ENCODE data around the gene CHRNG.
"Not testable (repeated sequence)": the region's sequence is repeated elsewhere in the genome, so short reads cannot be mapped to it uniquely, and the experiment has no call there.

Gene CHRNG

DNA sequence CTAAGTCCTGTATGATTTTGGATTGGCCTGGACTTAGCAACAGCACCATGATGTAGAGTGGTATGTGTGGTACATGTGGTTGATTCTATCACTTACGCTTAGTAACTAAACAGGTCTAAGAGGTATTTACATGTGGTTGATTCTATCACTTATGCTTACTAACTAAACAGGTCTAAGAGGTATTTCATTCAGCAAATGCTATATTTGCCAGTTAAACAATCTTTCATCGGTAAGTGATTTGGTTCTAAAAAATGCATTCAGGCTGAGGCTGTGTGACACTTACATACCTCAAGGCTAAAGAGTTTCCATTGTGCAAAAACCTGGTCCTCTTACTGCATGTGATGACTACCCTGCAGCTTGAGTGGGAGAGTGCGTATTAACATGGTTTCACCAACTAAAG, 24.1 kb downstream of the CHRNG start:
- H3K9me3 ChIP-seq (ENCODE audit: insufficient read depth, low read length, severe bottlenecking) = no peaks in the 10 kb centered on the region
- H3K79me2 ChIP-seq (ENCODE audit: insufficient read depth, low read length) = no peaks in the 10 kb centered on the region
- H4K20me1 ChIP-seq (ENCODE audit: insufficient read depth, low read length) = no peaks in the 10 kb centered on the region
- no peak for DNase-seq
- no peaks in the 10 kb centered on the region for H3K27me3 ChIP-seq (ENCODE audit: insufficient read depth, low read length, poor library complexity)
- H3K9ac ChIP-seq (ENCODE audit: low read depth, low read length) = no peak overlapping the region
- no peak overlapping the region for H3K27ac ChIP-seq (ENCODE audit: low read length)
- no peak overlapping the region for H2AFZ ChIP-seq (ENCODE audit: low read depth, low read length)
- no peak overlapping the region for H3K4me2 ChIP-seq (ENCODE audit: insufficient read depth, low read length)
- no peak for ATAC-seq (ENCODE audit: insufficient read depth, low read depth)
- no peaks in the 10 kb centered on the region for H3K4me1 ChIP-seq (ENCODE audit: insufficient read depth, low read length)
- H3K36me3 ChIP-seq (ENCODE audit: insufficient read depth, low read length) = peaks cover 82% of the 10 kb centered on the region
- no peak for TF ChIP-seq EZH2 (IDR thresholded peaks at IDR 0.05; ENCODE audit: borderline replicate concordance, low read depth, low read length, severe bottlenecking)
- TF ChIP-seq, protein P1, sequence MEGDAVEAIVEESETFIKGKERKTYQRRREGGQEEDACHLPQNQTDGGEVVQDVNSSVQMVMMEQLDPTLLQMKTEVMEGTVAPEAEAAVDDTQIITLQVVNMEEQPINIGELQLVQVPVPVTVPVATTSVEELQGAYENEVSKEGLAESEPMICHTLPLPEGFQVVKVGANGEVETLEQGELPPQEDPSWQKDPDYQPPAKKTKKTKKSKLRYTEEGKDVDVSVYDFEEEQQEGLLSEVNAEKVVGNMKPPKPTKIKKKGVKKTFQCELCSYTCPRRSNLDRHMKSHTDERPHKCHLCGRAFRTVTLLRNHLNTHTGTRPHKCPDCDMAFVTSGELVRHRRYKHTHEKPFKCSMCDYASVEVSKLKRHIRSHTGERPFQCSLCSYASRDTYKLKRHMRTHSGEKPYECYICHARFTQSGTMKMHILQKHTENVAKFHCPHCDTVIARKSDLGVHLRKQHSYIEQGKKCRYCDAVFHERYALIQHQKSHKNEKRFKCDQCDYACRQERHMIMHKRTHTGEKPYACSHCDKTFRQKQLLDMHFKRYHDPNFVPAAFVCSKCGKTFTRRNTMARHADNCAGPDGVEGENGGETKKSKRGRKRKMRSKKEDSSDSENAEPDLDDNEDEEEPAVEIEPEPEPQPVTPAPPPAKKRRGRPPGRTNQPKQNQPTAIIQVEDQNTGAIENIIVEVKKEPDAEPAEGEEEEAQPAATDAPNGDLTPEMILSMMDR (IDR thresholded peaks at IDR 0.05; ENCODE audit: borderline replicate concordance, extremely low read depth, low read length, poor library complexity, severe bottlenecking) = no peak
- no peak overlapping the region for H3K4me3 ChIP-seq (ENCODE audit: low read depth in 1 of 2, low read length in 2 of 2)

DNA sequence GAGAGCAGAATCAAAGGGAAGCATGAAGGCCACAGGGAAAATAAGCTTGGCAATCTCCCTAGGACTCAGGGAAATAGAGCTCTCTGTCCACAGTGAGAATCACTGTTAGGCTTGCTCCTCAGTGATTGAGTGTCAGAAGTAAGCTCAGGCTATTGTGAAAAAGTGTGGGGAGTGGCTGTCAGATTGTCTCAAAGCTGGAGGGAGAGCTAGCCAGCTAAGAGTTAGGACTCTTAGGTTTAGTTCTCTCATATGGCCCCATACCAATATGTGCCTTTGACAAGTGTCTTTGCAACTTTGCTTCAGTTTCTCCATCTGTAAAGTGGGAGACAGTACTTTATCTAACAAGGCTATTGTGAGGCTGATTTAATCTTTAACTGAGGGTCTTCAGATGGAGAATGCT, 28.2 kb downstream of the CHRNG start:
- Histone ChIP-seq H4K20me1 (ENCODE audit: insufficient read depth, low read length) (no peaks in the 10 kb centered on the region), H3K4me3 (ENCODE audit: low read depth in 1 of 2, low read length in 2 of 2) (no peak overlapping the region), H3K36me3 (ENCODE audit: insufficient read depth, low read length) (peaks cover 83% of the 10 kb centered on the region), H3K79me2 (ENCODE audit: insufficient read depth, low read length) (no peaks in the 10 kb centered on the region), H3K4me2 (ENCODE audit: insufficient read depth, low read length) (no peak overlapping the region), H2AFZ (ENCODE audit: low read depth, low read length) (no peak overlapping the region), H3K9ac (ENCODE audit: low read depth, low read length) (no peak overlapping the region), H3K27ac (ENCODE audit: low read length) (no peak overlapping the region), H3K9me3 (ENCODE audit: insufficient read depth, low read length, severe bottlenecking) (no peaks in the 10 kb centered on the region), H3K4me1 (ENCODE audit: insufficient read depth, low read length) (no peaks in the 10 kb centered on the region), H3K27me3 (ENCODE audit: insufficient read depth, low read length, poor library complexity) (no peaks in the 10 kb centered on the region)
- ATAC-seq (ENCODE audit: insufficient read depth, low read depth) (no peak), DNase-seq (no peak)
- TF ChIP-seq, protein P1 (IDR thresholded peaks at IDR 0.05; ENCODE audit: borderline replicate concordance, extremely low read depth, low read length, poor library complexity, severe bottlenecking) = no peak
- no peak for TF ChIP-seq EZH2 (IDR thresholded peaks at IDR 0.05; ENCODE audit: borderline replicate concordance, low read depth, low read length, severe bottlenecking)

DNA sequence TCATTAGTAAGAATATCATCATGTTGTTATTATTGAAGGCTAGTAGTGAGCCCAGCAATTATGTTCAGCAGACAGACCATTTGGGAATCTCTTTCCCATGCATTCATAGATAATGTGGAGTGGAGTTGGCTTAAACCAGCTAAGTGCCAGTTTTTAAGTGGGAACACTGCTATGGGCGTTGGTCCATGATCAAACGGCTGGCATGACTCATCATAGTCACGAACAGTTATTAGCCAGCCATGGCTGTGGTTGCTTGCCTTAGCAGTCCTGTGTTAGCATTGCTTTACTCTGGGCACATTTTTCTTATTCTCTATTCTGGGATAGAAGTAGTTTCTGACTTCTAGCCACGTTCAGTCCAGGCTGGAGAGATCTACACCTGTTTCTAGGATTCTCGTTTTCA, 28.7 kb downstream of the CHRNG start:
- H3K4me1 ChIP-seq (ENCODE audit: insufficient read depth, low read length) = no peaks in the 10 kb centered on the region
- TF ChIP-seq, protein P1 (IDR thresholded peaks at IDR 0.05; ENCODE audit: borderline replicate concordance, extremely low read depth, low read length, poor library complexity, severe bottlenecking) = no peak
- TF ChIP-seq EZH2 (IDR thresholded peaks at IDR 0.05; ENCODE audit: borderline replicate concordance, low read depth, low read length, severe bottlenecking) = no peak
- no peaks in the 10 kb centered on the region for H3K9me3 ChIP-seq (ENCODE audit: insufficient read depth, low read length, severe bottlenecking)
- ATAC-seq (ENCODE audit: insufficient read depth, low read depth) (no peak), DNase-seq (no peak)
- H3K4me3 ChIP-seq (ENCODE audit: low read depth in 1 of 2, low read length in 2 of 2) = no peak overlapping the region
- no peak overlapping the region for H3K9ac ChIP-seq (ENCODE audit: low read depth, low read length)
- peaks cover 83% of the 10 kb centered on the region for H3K36me3 ChIP-seq (ENCODE audit: insufficient read depth, low read length)
- H3K79me2 ChIP-seq (ENCODE audit: insufficient read depth, low read length) = no peaks in the 10 kb centered on the region
- no peaks in the 10 kb centered on the region for H3K27me3 ChIP-seq (ENCODE audit: insufficient read depth, low read length, poor library complexity)
- no peak overlapping the region for H3K4me2 ChIP-seq (ENCODE audit: insufficient read depth, low read length)
- H4K20me1 ChIP-seq (ENCODE audit: insufficient read depth, low read length) = no peaks in the 10 kb centered on the region
- no peak overlapping the region for H2AFZ ChIP-seq (ENCODE audit: low read depth, low read length)
- no peak overlapping the region for H3K27ac ChIP-seq (ENCODE audit: low read length)

DNA sequence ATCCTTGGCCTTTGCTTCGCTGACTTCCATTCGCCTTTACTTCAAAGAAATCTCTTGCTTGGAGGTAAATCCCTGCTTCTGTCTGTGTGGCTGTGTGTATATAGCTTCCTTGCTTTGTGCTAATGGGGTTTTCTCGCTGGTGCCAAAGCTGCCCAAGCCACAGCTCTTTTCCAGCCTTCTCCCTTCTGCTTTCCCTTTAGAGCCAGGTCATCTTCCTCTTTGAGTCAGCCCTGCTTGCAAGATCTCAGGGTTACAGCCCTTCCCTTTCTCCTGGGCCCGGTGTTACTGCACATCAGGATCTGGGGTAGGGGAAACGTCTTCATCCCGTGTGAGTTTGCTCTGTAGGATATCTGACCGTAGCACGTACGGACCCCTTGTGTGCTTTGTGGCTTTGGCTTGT, 30.0 kb downstream of the CHRNG start:
- no peaks in the 10 kb centered on the region for H3K4me1 ChIP-seq (ENCODE audit: insufficient read depth, low read length)
- no peak for TF ChIP-seq EZH2 (IDR thresholded peaks at IDR 0.05; ENCODE audit: borderline replicate concordance, low read depth, low read length, severe bottlenecking)
- TF ChIP-seq, protein P1 (IDR thresholded peaks at IDR 0.05; ENCODE audit: borderline replicate concordance, extremely low read depth, low read length, poor library complexity, severe bottlenecking) = no peak
- H4K20me1 ChIP-seq (ENCODE audit: insufficient read depth, low read length) = no peaks in the 10 kb centered on the region
- ATAC-seq (ENCODE audit: insufficient read depth, low read depth) (no peak), DNase-seq (no peak)
- no peak overlapping the region for H3K27ac ChIP-seq (ENCODE audit: low read length)
- no peaks in the 10 kb centered on the region for H3K79me2 ChIP-seq (ENCODE audit: insufficient read depth, low read length)
- no peak overlapping the region for H2AFZ ChIP-seq (ENCODE audit: low read depth, low read length)
- no peak overlapping the region for H3K4me3 ChIP-seq (ENCODE audit: low read depth in 1 of 2, low read length in 2 of 2)
- H3K36me3 ChIP-seq (ENCODE audit: insufficient read depth, low read length) = peaks cover 81% of the 10 kb centered on the region
- H3K9me3 ChIP-seq (ENCODE audit: insufficient read depth, low read length, severe bottlenecking) = no peaks in the 10 kb centered on the region
- H3K9ac ChIP-seq (ENCODE audit: low read depth, low read length) = no peak overlapping the region
- no peaks in the 10 kb centered on the region for H3K27me3 ChIP-seq (ENCODE audit: insufficient read depth, low read length, poor library complexity)
- no peak overlapping the region for H3K4me2 ChIP-seq (ENCODE audit: insufficient read depth, low read length)

DNA sequence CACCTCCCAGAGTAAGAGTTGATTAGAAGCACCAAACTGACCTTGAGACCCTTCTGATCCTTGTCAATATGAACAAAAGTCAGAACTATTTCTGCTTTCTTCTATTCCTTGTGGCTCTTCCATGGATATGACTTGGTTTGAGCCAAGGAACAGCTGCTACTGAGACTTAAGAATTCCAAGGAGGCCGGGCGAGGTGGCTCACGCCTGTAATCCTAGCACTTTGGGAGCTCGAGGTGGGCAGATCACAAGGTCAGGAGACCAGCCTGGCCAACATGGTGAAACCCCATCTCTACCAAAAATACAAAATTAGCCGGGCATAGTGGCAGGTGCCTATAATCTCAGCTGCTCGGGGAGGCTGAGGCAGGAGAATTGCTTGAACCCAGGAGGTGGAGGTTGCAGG, 31.0 kb downstream of the CHRNG start:
- not testable (repeated sequence) for H3K4me3 ChIP-seq (ENCODE audit: low read depth in 1 of 2, low read length in 2 of 2); ATAC-seq (ENCODE audit: insufficient read depth, low read depth); H4K20me1 ChIP-seq (ENCODE audit: insufficient read depth, low read length); H3K9me3 ChIP-seq (ENCODE audit: insufficient read depth, low read length, severe bottlenecking); H3K9ac ChIP-seq (ENCODE audit: low read depth, low read length); H3K4me2 ChIP-seq (ENCODE audit: insufficient read depth, low read length); H2AFZ ChIP-seq (ENCODE audit: low read depth, low read length); H3K4me1 ChIP-seq (ENCODE audit: insufficient read depth, low read length); H3K27ac ChIP-seq (ENCODE audit: low read length); H3K79me2 ChIP-seq (ENCODE audit: insufficient read depth, low read length); DNase-seq; H3K27me3 ChIP-seq (ENCODE audit: insufficient read depth, low read length, poor library complexity)
- H3K36me3 ChIP-seq (ENCODE audit: insufficient read depth, low read length) = peaks cover 82% of the 10 kb centered on the region
